Tibial artery (tissue), 4 donors: ENCODE measurements around the gene ZNF644.
"Not testable (repeated sequence)": the region's sequence is repeated elsewhere in the genome, so short reads cannot be mapped to it uniquely, and the experiment has no call there.

Experiments used
- DNase-seq, 2 donors: peaks; one replicate each; pipeline ENCODE4 v3.0.0-alpha.2; 2019
- H3K27ac ChIP-seq, 2 donors: fragments of 200-600 bp; sonication (generic) in 1 of 2; 1 replicate in 1 of 2; 2 replicates in 1 of 2; pipeline ENCODE4 v1.5.1; 2018 to 2019; ENCODE audit warnings: mild to moderate bottlenecking in 1 of 2
- H3K27me3 ChIP-seq, 2 donors: fragments of 200-600 bp; sonication (generic) in 1 of 2; one replicate each; pipeline versions ENCODE4 v1.5.1 to v1.6.0; 2016 to 2019
- H3K36me3 ChIP-seq, 3 donors: fragments of 200-600 bp; sonication (generic) in 2 of 3; one replicate each; pipeline ENCODE4 v1.5.1; 2016 to 2019; ENCODE audit warnings: mild to moderate bottlenecking in 2 of 3
- H3K4me1 ChIP-seq, 4 donors: fragments of 200-600 bp; sonication (generic) in 2 of 4; 1 replicate in 3 of 4; 2 replicates in 1 of 4; pipeline ENCODE4 v1.5.1; 2016 to 2019
- H3K4me3 ChIP-seq, 2 donors: fragments of 200-600 bp; sonication (generic) in 1 of 2; 1 replicate in 1 of 2; 2 replicates in 1 of 2; pipeline ENCODE4 v1.5.1; 2018 to 2019; ENCODE audit warnings: mild to moderate bottlenecking in 2 of 2
- H3K9me3 ChIP-seq, 3 donors: fragments of 200-600 bp; sonication (generic) in 1 of 3; one replicate each; pipeline ENCODE4 v1.5.1; 2016 to 2019
- intact Hi-C: fragments of 100-400 bp; cut with DNase I; formaldehyde crosslinking; loops from one replicate; pipeline ENCODE4 v1.15.0; 2023; ENCODE audit warnings: low total_unique reads
- TF ChIP-seq, protein P1 (sequence below), 2 experiments: fragments of 200-600 bp in 1 of 2; fragments of 450-650 bp in 1 of 2; IDR thresholded peaks; one replicate each; pipeline ENCODE4 v1.5.1; 2017 to 2019; ENCODE audit warnings: antibody characterized with exemption in 2 of 2, mild to moderate bottlenecking in 1 of 2, moderate library complexity in 1 of 2

Gene ZNF644

DNA sequence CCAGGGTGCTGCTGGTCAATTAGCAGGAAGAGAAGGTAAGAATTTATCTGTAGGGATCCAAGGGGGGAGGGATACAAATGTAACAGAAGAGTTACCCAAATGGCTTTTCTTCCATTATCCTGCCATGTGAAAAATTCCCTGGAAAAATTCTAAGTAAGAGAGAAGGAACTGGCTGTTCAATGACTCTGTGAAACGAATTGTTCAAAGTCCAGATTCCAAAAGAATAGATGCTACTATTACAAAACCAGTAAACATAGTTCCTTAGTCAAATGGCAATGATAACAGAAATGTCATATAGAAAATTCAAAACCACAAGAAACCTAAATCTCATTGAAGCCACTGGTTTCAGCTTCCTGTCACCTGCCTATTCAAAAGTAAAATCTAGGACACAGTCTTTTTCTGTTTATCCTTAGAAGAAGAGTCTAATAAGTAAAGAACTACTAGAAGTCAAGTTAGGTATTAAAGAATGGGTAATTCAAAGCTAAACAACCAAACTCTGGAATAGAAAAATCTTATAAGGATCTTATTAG is 102.6 kb downstream of the ZNF644 start:
- no peaks in the 10 kb centered on the region for H3K9me3 ChIP-seq
- TF ChIP-seq, protein P1, sequence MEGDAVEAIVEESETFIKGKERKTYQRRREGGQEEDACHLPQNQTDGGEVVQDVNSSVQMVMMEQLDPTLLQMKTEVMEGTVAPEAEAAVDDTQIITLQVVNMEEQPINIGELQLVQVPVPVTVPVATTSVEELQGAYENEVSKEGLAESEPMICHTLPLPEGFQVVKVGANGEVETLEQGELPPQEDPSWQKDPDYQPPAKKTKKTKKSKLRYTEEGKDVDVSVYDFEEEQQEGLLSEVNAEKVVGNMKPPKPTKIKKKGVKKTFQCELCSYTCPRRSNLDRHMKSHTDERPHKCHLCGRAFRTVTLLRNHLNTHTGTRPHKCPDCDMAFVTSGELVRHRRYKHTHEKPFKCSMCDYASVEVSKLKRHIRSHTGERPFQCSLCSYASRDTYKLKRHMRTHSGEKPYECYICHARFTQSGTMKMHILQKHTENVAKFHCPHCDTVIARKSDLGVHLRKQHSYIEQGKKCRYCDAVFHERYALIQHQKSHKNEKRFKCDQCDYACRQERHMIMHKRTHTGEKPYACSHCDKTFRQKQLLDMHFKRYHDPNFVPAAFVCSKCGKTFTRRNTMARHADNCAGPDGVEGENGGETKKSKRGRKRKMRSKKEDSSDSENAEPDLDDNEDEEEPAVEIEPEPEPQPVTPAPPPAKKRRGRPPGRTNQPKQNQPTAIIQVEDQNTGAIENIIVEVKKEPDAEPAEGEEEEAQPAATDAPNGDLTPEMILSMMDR (IDR thresholded peaks at IDR 0.05) = no peak
- H3K27ac ChIP-seq = no peak overlapping the region
- no peak overlapping the region for H3K4me3 ChIP-seq
- no peak for DNase-seq
- H3K4me1 ChIP-seq = peaks cover 0 to 51% (median 4%) of the 10 kb centered on the region in 4 donors
- intact Hi-C loops = no loop called here
- H3K27me3 ChIP-seq = no peaks in the 10 kb centered on the region
- H3K36me3 ChIP-seq = peaks cover 0 to 19% (median 6%) of the 10 kb centered on the region in 3 donors

DNA sequence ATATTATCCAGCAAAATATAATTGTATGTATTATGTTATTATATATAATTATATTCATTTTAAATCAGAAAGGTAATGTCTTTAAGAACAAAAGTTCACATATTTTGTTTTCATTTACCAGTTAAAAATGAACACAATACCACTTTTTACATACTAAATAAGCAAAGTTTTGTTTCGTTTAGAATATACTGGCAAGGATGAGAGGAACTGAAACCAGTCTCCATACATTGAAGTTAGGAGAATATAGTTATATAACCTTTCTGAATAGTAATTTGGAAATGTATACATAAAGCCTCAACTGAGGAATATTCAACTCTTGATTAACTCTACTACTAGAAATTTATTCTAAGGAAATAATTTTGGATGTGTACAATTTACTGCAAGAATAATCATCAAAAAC is 110.5 kb downstream of the ZNF644 start:
- Histone ChIP-seq H3K4me1 (no peaks in the 10 kb centered on the region), H3K27me3 (no peaks in the 10 kb centered on the region), H3K9me3 (no peaks in the 10 kb centered on the region), H3K4me3 (no peak overlapping the region), H3K27ac (no peak overlapping the region), H3K36me3 (peaks cover 0 to 17% (median 6%) of the 10 kb centered on the region in 3 donors)
- no peak for DNase-seq
- TF ChIP-seq, protein P1 (IDR thresholded peaks at IDR 0.05) = no peak
- intact Hi-C loops = no loop called here

DNA sequence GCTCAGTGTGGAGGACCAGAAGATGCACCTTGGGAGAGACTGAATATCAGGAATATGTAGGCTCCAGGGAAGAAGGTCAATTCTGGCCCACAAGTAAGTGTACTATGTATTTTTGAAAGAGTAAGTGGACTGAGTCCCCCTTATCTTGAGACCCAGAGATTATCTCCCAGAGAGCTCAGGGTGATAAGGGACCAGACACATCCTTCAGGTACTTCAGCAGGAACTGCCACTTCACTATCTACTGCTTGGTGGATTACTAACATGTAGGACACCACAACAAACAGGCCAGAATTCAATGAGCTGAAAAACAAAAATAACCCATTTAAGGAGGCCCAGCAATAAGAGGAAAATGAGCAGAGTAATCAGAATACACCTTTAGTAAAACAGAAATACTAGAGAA is 119.2 kb downstream of the ZNF644 start:
- no peaks in the 10 kb centered on the region for H3K4me1 ChIP-seq

DNA sequence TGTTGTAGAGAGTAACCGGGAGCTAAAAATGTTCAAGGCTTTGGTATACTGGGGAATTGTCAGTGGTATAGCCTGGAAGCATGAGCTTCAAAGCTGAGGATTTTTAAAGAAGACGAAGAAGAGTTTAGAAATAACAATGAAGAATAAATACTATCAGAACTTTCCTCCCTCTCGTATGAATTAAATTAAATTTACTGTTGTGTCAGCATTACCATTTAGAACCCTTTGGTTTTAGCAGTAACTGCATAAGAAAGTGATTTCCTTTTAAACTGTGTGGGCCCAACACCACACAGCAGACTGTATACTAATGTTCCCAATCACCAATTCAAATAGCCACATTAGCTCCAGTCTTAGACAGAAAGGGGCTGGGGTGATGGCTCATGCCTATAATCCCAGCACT is 122.6 kb downstream of the ZNF644 start:
- no peak overlapping the region for H3K27ac ChIP-seq
- TF ChIP-seq, protein P1 (IDR thresholded peaks at IDR 0.05) = no peak

More for the DNA sequence above, 119.2 kb downstream of the ZNF644 start:
- TF ChIP-seq, protein P1 (IDR thresholded peaks at IDR 0.05) = no peak
- no peak for DNase-seq
- peaks cover 4 to 17% (median 4%) of the 10 kb centered on the region in 3 donors for H3K36me3 ChIP-seq
- intact Hi-C loops = no loop called here
- no peaks in the 10 kb centered on the region for H3K27me3 ChIP-seq
- no peak overlapping the region for H3K27ac ChIP-seq
- H3K4me3 ChIP-seq = no peak overlapping the region
- no peaks in the 10 kb centered on the region for H3K9me3 ChIP-seq

DNA sequence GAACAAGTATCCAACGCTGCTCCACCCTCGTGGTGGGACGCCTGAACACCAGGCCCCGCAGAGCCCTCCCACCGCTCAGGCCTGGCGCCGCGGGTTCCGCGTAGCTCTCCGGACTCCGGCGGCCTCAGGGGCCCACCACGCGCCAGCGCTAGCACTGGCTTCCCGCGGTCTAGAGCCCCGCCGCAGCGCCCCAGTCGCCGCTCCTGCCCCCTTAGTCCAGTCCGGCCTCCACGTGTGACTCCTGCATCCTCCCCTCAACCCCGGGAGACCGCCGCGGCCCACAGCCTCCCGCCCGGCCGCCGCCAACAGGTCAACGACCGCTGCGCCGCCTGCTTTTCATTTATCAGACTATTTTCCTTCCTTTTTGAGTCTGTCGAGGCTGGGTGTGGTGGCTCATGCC is 128.2 kb downstream of the ZNF644 start:
- H3K4me3 ChIP-seq, H3K27me3 ChIP-seq, H3K9me3 ChIP-seq, H3K27ac ChIP-seq, H3K4me1 ChIP-seq, intact Hi-C loops, DNase-seq: not testable (repeated sequence)
- peaks cover 0 to 13% (median 0%) of the 10 kb centered on the region in 3 donors for H3K36me3 ChIP-seq

More for the DNA sequence above, 122.6 kb downstream of the ZNF644 start:
- H3K27me3 ChIP-seq = no peaks in the 10 kb centered on the region
- H3K4me1 ChIP-seq = no peaks in the 10 kb centered on the region
- intact Hi-C loops = no loop called here
- no peak overlapping the region for H3K4me3 ChIP-seq
- H3K36me3 ChIP-seq = peaks cover 4 to 17% (median 8%) of the 10 kb centered on the region in 3 donors
- no peaks in the 10 kb centered on the region for H3K9me3 ChIP-seq
- DNase-seq = no peak

DNA sequence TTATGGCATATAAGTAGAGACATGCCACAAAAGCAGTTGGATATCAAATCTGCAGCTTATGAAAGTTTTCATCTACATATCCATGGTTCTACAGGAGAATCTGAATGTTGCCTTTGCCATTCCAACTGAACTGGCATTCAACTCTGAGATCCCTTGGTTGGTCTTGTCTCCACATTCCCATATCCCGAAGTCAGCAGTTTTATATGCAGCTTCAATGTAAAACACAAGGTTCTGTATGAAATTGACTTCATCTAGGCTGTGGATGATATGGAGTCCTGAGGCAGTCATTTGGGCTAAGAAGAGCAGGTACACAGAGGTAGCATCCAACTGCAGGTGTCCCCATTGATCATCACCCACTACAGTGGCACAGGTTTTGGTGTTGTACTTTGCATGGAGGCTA is 129.0 kb downstream of the ZNF644 start:
- H3K4me1 ChIP-seq, DNase-seq, H3K4me3 ChIP-seq, H3K27ac ChIP-seq, H3K9me3 ChIP-seq, H3K27me3 ChIP-seq, intact Hi-C loops: not testable (repeated sequence)
- H3K36me3 ChIP-seq = peaks cover 0 to 13% (median 0%) of the 10 kb centered on the region in 3 donors

DNA sequence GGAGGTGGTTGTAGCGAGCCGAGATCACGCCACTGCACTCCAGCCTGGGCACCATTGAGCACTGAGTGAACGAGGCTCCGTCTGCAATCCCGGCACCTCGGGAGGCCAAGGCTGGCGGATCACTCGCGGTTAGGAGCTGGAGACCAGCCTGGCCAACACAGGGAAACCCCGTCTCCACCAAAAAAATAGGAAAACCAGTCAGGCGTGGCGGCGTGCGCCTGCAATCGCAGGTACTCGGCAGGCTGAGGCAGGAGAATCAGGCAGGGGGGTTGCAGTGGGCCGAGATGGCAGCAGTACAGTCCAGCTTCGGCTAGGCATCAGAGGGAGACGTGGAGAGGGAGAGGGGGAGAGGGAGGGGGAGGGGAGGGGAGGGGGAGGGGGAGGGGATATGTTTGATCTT is 129.6 kb downstream of the ZNF644 start:
- H3K4me1 ChIP-seq, intact Hi-C loops, DNase-seq, H3K9me3 ChIP-seq, H3K4me3 ChIP-seq, H3K27ac ChIP-seq, H3K27me3 ChIP-seq: not testable (repeated sequence)
- peaks cover 0 to 13% (median 0%) of the 10 kb centered on the region in 3 donors for H3K36me3 ChIP-seq

DNA sequence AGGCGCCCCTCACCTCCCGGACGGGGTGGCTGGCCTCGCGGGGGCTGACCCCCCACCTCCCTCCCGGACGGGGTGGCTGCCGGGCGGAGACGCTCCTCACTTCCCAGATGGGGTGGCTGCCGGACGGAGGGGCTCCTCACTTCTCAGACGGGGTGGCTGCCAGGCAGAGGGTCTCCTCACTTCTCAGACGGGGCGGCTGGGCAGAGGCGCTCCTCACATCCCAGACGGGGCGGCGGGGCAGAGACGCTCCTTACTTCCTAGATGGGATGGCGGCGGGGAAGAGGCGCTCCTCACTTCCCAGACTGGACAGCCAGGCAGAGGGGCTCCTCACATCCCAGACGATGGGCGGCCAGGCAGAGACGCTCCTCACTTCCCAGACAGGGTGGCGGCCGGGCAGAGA is 130.1 kb downstream of the ZNF644 start:
- H3K9me3 ChIP-seq, intact Hi-C loops, DNase-seq, H3K4me3 ChIP-seq, H3K27me3 ChIP-seq, H3K4me1 ChIP-seq, H3K27ac ChIP-seq: not testable (repeated sequence)
- peaks cover 0 to 13% (median 0%) of the 10 kb centered on the region in 3 donors for H3K36me3 ChIP-seq
